ENCODE data around the gene GOLGA6C. TPM values are rescaled to one million over a fixed set of nuclear protein-coding genes. Genes with fewer than 3 reads are reported as not detected.
"Not testable (repeated sequence)": the region's sequence is repeated elsewhere in the genome, so short reads cannot be mapped to it uniquely, and the experiment has no call there.

GOLGA6C gene
- total RNA-seq, 1 experiment from 2014 or later, result not detected

DNA sequence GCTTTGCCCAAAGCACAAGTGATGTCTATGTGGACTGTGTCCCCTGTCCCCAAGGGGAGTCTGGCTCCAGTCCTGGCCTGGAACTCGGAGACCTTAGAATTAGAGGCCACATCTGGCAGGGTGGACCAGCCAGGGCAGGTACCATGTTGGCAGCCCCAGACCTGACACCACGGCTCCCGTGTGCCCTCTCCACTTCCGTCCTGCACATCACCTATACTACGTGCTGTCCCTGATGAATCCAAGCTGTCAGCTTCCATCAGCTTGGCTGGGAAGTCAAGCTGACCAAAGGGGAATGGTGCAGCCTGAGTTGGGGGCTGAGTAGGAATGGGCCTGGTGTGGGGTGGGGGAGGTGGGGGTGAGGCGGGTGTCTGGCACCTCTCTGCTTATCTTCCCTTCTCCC lies 41.1 kb upstream of the GOLGA6C start:
- no peak overlapping the region for H2AK5ac ChIP-seq (ENCODE audit: insufficient read length, low read length)
- H3K4me1 Mint-ChIP-seq, result peaks cover 17 to 18% of the 10 kb centered on the region in 2 experiments
- H2BK120ac ChIP-seq (ENCODE audit: low read depth, low read length, poor library complexity, severe bottlenecking), result no peak overlapping the region
- no peaks in the 10 kb centered on the region for H3K79me1 ChIP-seq (ENCODE audit: insufficient read depth, low read depth, low read length, poor library complexity, severe bottlenecking)
- WGBS (ENCODE audit: extremely low coverage, insufficient read length, low lambda C conversion rate), result no CpG with 5 or more reads among the region's 6 CpGs
- H3K56ac ChIP-seq (ENCODE audit: insufficient read length, low read depth, low read length), result no peak overlapping the region
- no peak overlapping the region for H3K27ac Mint-ChIP-seq
- no peak overlapping the region for H4K91ac ChIP-seq (ENCODE audit: insufficient read length, low read depth, low read length)
- H3K27me3 ChIP-seq (ENCODE audit: insufficient read depth, low read length), result no peaks in the 10 kb centered on the region
- H3K18ac ChIP-seq (ENCODE audit: insufficient read length, low read depth, low read length), result no peak overlapping the region
- H3K27me3 Mint-ChIP-seq (ENCODE audit: low read depth), result peaks cover 10% of the 10 kb centered on the region
- no peak for DNase-seq
- no peaks in the 10 kb centered on the region for H3K9me3 Mint-ChIP-seq
- no peak overlapping the region for H3T11ph ChIP-seq (ENCODE audit: low read length)
- no peak overlapping the region for H2BK12ac ChIP-seq (ENCODE audit: insufficient read length, low read depth, low read length)
- no peaks in the 10 kb centered on the region for H3K9me3 ChIP-seq (ENCODE audit: control insufficient read depth, low read depth, low read length)
- no peak overlapping the region for H3K4me3 Mint-ChIP-seq
- H3K23me2 ChIP-seq (ENCODE audit: insufficient read length, low read depth, low read length, poor library complexity, severe bottlenecking), result no peaks in the 10 kb centered on the region
- no peaks in the 10 kb centered on the region for H3K79me2 ChIP-seq (ENCODE audit: insufficient read depth, low read length)
- H4K5ac ChIP-seq (ENCODE audit: insufficient read length, low read depth, low read length), result no peak overlapping the region
- no peak overlapping the region for H4K8ac ChIP-seq (replicated peaks; ENCODE audit: insufficient read length, low read depth, low read length)
- TF ChIP-seq, protein P1, sequence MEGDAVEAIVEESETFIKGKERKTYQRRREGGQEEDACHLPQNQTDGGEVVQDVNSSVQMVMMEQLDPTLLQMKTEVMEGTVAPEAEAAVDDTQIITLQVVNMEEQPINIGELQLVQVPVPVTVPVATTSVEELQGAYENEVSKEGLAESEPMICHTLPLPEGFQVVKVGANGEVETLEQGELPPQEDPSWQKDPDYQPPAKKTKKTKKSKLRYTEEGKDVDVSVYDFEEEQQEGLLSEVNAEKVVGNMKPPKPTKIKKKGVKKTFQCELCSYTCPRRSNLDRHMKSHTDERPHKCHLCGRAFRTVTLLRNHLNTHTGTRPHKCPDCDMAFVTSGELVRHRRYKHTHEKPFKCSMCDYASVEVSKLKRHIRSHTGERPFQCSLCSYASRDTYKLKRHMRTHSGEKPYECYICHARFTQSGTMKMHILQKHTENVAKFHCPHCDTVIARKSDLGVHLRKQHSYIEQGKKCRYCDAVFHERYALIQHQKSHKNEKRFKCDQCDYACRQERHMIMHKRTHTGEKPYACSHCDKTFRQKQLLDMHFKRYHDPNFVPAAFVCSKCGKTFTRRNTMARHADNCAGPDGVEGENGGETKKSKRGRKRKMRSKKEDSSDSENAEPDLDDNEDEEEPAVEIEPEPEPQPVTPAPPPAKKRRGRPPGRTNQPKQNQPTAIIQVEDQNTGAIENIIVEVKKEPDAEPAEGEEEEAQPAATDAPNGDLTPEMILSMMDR (conservative IDR thresholded peaks at IDR 0.05), result no peak
- H3K4me1 ChIP-seq (ENCODE audit: insufficient read depth, low read length), result peaks cover 2% of the 10 kb centered on the region; the same call in 1 of the 2 replicates
- H3K4me2 ChIP-seq (ENCODE audit: insufficient read depth, insufficient read length, low read length), result no peak overlapping the region
- H2BK15ac ChIP-seq (ENCODE audit: low read depth, low read length), result no peak overlapping the region
- H2BK20ac ChIP-seq (ENCODE audit: low read depth, low read length, poor library complexity, severe bottlenecking), result no peak overlapping the region
- H3K36me3 Mint-ChIP-seq (ENCODE audit: insufficient read depth in 1 of 3, low read depth in 3 of 3), result peaks cover 3 to 12% (median 10%) of the 10 kb centered on the region in 3 experiments; a peak in 6 of 7 replicates
- H2BK5ac ChIP-seq (ENCODE audit: insufficient read length, low read length), result no peak overlapping the region
- H2AFZ ChIP-seq (ENCODE audit: low read length), result no peak overlapping the region
- no peak overlapping the region for H3K4ac ChIP-seq (ENCODE audit: low read depth, low read length)
- no peak overlapping the region for H3K9ac ChIP-seq (ENCODE audit: extremely low read depth, insufficient read length, low read length)
- no peak overlapping the region for H3K14ac ChIP-seq (ENCODE audit: insufficient read depth, low read length)
- no peak overlapping the region for H3K27ac ChIP-seq (ENCODE audit: insufficient read length, low read depth, low read length)
- H4K20me1 ChIP-seq (ENCODE audit: control insufficient read depth, insufficient read depth, insufficient read length), result no peaks in the 10 kb centered on the region
- no peak overlapping the region for H3K23ac ChIP-seq (ENCODE audit: insufficient read length, low read depth, low read length)

DNA sequence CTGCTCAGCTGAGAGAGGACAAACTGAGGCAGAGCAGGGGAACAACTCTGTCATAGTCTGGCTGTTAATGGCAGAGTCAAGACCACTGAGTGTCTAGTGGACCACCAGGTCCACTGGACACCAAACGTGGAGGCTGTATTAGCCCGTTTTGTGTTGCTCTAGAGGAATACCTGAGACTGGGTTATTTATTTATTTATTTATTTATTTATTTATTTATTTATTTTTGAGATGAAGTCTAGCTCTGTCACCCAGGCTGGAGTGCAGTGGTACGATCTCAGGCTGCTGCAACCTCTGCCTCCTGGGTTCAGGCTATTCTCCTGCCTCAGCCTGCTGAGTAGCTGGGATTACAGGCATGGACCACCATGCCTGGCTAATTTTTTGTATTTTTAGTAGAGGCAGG lies 40.6 kb upstream of the GOLGA6C start:
- H3K79me2 ChIP-seq (ENCODE audit: insufficient read depth, low read length), result not testable (repeated sequence)

More for the DNA sequence above, 40.6 kb upstream of the GOLGA6C start:
- Mint-ChIP-seq H3K27me3 (ENCODE audit: low read depth) (peaks cover 11% of the 10 kb centered on the region), H3K4me1 (peaks cover 17 to 18% of the 10 kb centered on the region in 2 experiments)
- H4K91ac ChIP-seq (ENCODE audit: insufficient read length, low read depth, low read length); H3K4me2 ChIP-seq (ENCODE audit: insufficient read depth, insufficient read length, low read length); H3K27ac ChIP-seq (ENCODE audit: insufficient read length, low read depth, low read length); H2BK5ac ChIP-seq (ENCODE audit: insufficient read length, low read length); H4K8ac ChIP-seq (replicated peaks; ENCODE audit: insufficient read length, low read depth, low read length); H3K56ac ChIP-seq (ENCODE audit: insufficient read length, low read depth, low read length); H2AK5ac ChIP-seq (ENCODE audit: insufficient read length, low read length); H3K9me3 ChIP-seq (ENCODE audit: control insufficient read depth, low read depth, low read length); H3K4ac ChIP-seq (ENCODE audit: low read depth, low read length); H3K23ac ChIP-seq (ENCODE audit: insufficient read length, low read depth, low read length); H3K79me1 ChIP-seq (ENCODE audit: insufficient read depth, low read depth, low read length, poor library complexity, severe bottlenecking); H3T11ph ChIP-seq (ENCODE audit: low read length); H3K9me3 Mint-ChIP-seq; H2AFZ ChIP-seq (ENCODE audit: low read length); H3K18ac ChIP-seq (ENCODE audit: insufficient read length, low read depth, low read length); H3K14ac ChIP-seq (ENCODE audit: insufficient read depth, low read length); H2BK120ac ChIP-seq (ENCODE audit: low read depth, low read length, poor library complexity, severe bottlenecking); H3K9ac ChIP-seq (ENCODE audit: extremely low read depth, insufficient read length, low read length); H3K4me1 ChIP-seq (ENCODE audit: insufficient read depth, low read length); H4K20me1 ChIP-seq (ENCODE audit: control insufficient read depth, insufficient read depth, insufficient read length); H2BK15ac ChIP-seq (ENCODE audit: low read depth, low read length); DNase-seq; H3K27ac Mint-ChIP-seq; H2BK12ac ChIP-seq (ENCODE audit: insufficient read length, low read depth, low read length); H3K23me2 ChIP-seq (ENCODE audit: insufficient read length, low read depth, low read length, poor library complexity, severe bottlenecking); H3K4me3 Mint-ChIP-seq; H3K36me3 Mint-ChIP-seq (ENCODE audit: insufficient read depth in 1 of 3, low read depth in 3 of 3); H4K5ac ChIP-seq (ENCODE audit: insufficient read length, low read depth, low read length); H3K27me3 ChIP-seq (ENCODE audit: insufficient read depth, low read length); H2BK20ac ChIP-seq (ENCODE audit: low read depth, low read length, poor library complexity, severe bottlenecking): not testable (repeated sequence)
- no CpG with 5 or more reads among the region's 3 CpGs for WGBS (ENCODE audit: extremely low coverage, insufficient read length, low lambda C conversion rate)

Data from H9 (cell line).